HepG2 (cell line): Measurements from ENCODE around the gene OPRL1. TPM values are rescaled to one million over a fixed set of nuclear protein-coding genes. Genes with fewer than 3 reads are reported as not detected.

Experiments used
- HIVEP1 ChIP-seq: sonication (generic); formaldehyde crosslinking; IDR thresholded peaks from 2 replicates; pipeline ENCODE4 v1.4.0; 2020; ENCODE audit warnings: mild to moderate bottlenecking, missing genetic modification reagents
- KLF9 ChIP-seq: IDR thresholded peaks from 2 replicates; pipeline ENCODE4 v1.6.1; 2016; ENCODE audit warnings: low read depth
- MIER3 ChIP-seq: IDR thresholded peaks from 2 replicates; pipeline ENCODE4 v1.6.1; 2016; ENCODE audit warnings: missing compliant biosample characterization, borderline replicate concordance
- MXI1 ChIP-seq: IDR thresholded peaks from 3 replicates; pipeline ENCODE4 v1.6.1; 2012; ENCODE audit warnings: low read depth, low read length, inconsistent platforms, borderline replicate concordance
- NCOA1 ChIP-seq: sonication (generic); formaldehyde crosslinking; IDR thresholded peaks from 2 replicates; pipeline ENCODE4 v1.9.0; 2021; ENCODE audit warnings: missing genetic modification reagents
- NFIB ChIP-seq: sonication (generic); formaldehyde crosslinking; IDR thresholded peaks from 2 replicates; pipeline ENCODE4 v1.9.0; 2021; ENCODE audit warnings: missing genetic modification reagents, mild to moderate bottlenecking, borderline replicate concordance
- SETDB1 ChIP-seq: sonication (generic); formaldehyde crosslinking; IDR thresholded peaks from 2 replicates; pipeline ENCODE4 v1.5.1; 2020; ENCODE audit warnings: missing genetic modification reagents, mild to moderate bottlenecking, borderline replicate concordance
- STAG1 ChIP-seq: sonication (generic); formaldehyde crosslinking; IDR thresholded peaks from 2 replicates; pipeline ENCODE4 v1.4.0; 2020; ENCODE audit warnings: missing genetic modification reagents
- ZBTB38 ChIP-seq: sonication (generic); formaldehyde crosslinking; IDR thresholded peaks from 2 replicates; pipeline ENCODE4 v1.5.1; 2020; ENCODE audit warnings: mild to moderate bottlenecking, missing genetic modification reagents
- ZFP62 ChIP-seq: sonication (generic); formaldehyde crosslinking; IDR thresholded peaks from 2 replicates; pipeline ENCODE4 v1.4.0; 2020; ENCODE audit warnings: missing genetic modification reagents
- ZNF235 ChIP-seq: sonication (generic); formaldehyde crosslinking; IDR thresholded peaks from 2 replicates; pipeline ENCODE4 v1.8.1; 2023; ENCODE audit warnings: mild to moderate bottlenecking, missing genetic modification reagents, borderline replicate concordance
- ZNF432 ChIP-seq: sonication (generic); formaldehyde crosslinking; IDR thresholded peaks from 2 replicates; pipeline ENCODE4 v1.5.0; 2020; ENCODE audit warnings: missing genetic modification reagents, mild to moderate bottlenecking, borderline replicate concordance
- ZNF790 ChIP-seq: sonication (generic); formaldehyde crosslinking; IDR thresholded peaks from 2 replicates; pipeline ENCODE4 v1.8.0; 2022; ENCODE audit warnings: missing genetic modification reagents, mild to moderate bottlenecking, borderline replicate concordance
- ZNF839 ChIP-seq: sonication (generic); formaldehyde crosslinking; IDR thresholded peaks from 2 replicates; pipeline ENCODE4 v1.4.0; 2020; ENCODE audit warnings: missing genetic modification reagents, mild to moderate bottlenecking, borderline replicate concordance
- ZNF883 ChIP-seq: sonication (generic); formaldehyde crosslinking; IDR thresholded peaks from 2 replicates; pipeline ENCODE4 v1.5.1; 2020; ENCODE audit warnings: mild to moderate bottlenecking, missing genetic modification reagents; ENCODE audit errors: not compliant biosample characterization
- ZNF891 ChIP-seq: sonication (generic); formaldehyde crosslinking; IDR thresholded peaks from 2 replicates; pipeline ENCODE4 v1.5.0; 2020; ENCODE audit warnings: mild to moderate bottlenecking, missing genetic modification reagents
- polyA plus RNA-seq, 8 experiments: library from polyadenylated mRNA; depleted of rRNA in 3 of 8; stranded (reverse) in 7 of 8; unstranded in 1 of 8; fragments of >200 nt; fragmentation: Illumina TruSeq in 4 of 8; extraction: Trizol in 4 of 8; gene quantifications; 2 replicates each; pipeline versions ENCODE4 v1.2.1 to v1.2.3, GENCODE V29; 2011 to 2016; ENCODE audit warnings: low read depth in 4 of 8, missing spikeins in 1 of 8, mixed read lengths in 1 of 8; ENCODE audit not compliant: insufficient read depth in 1 of 8
- total RNA-seq, 5 experiments: library from RNA; depleted of rRNA; stranded (reverse); fragments of >200 nt; fragmentation: Illumina TruSeq; extraction: Trizol; gene quantifications; 2 replicates each; pipeline ENCODE4 v1.2.3, GENCODE V29; 2016; ENCODE audit warnings: low read depth in 1 of 5
- TF ChIP-seq, protein P1 (sequence below): sonication (generic); formaldehyde crosslinking; IDR thresholded peaks from 2 replicates; pipeline ENCODE4 v1.5.1; 2020; ENCODE audit warnings: missing genetic modification reagents, mild to moderate bottlenecking, borderline replicate concordance
- TF ChIP-seq, protein P2 (sequence below): sonication (generic); formaldehyde crosslinking; IDR thresholded peaks from 2 replicates; pipeline ENCODE4 v1.8.0; 2023; ENCODE audit warnings: mild to moderate bottlenecking, missing genetic modification reagents
- TF ChIP-seq, protein P3 (sequence below): sonication (generic); formaldehyde crosslinking; IDR thresholded peaks from 2 replicates; pipeline ENCODE4 v1.4.0; 2020; ENCODE audit warnings: missing genetic modification reagents, borderline replicate concordance
- TF ChIP-seq, protein P4 (sequence below): sonication (generic); formaldehyde crosslinking; IDR thresholded peaks from 2 replicates; pipeline ENCODE4 v1.4.0; 2020; ENCODE audit warnings: mild to moderate bottlenecking, missing genetic modification reagents
- TF ChIP-seq, protein P5 (sequence below): sonication (generic); formaldehyde crosslinking; IDR thresholded peaks from 2 replicates; pipeline ENCODE4 v1.8.1; 2023; ENCODE audit warnings: missing genetic modification reagents, mild to moderate bottlenecking, borderline replicate concordance
- TF ChIP-seq, protein P6 (sequence below): sonication (generic); formaldehyde crosslinking; IDR thresholded peaks from 2 replicates; pipeline ENCODE4 v1.8.0; 2022; ENCODE audit warnings: missing genetic modification reagents, mild to moderate bottlenecking, borderline replicate concordance

Gene OPRL1
- total and polyA plus RNA-seq, 2 of the 13 experiments (the other 11 are each of a cell fraction or from before 2014, with no cell fraction given), result 0.35 to 0.71 TPM

DNA sequence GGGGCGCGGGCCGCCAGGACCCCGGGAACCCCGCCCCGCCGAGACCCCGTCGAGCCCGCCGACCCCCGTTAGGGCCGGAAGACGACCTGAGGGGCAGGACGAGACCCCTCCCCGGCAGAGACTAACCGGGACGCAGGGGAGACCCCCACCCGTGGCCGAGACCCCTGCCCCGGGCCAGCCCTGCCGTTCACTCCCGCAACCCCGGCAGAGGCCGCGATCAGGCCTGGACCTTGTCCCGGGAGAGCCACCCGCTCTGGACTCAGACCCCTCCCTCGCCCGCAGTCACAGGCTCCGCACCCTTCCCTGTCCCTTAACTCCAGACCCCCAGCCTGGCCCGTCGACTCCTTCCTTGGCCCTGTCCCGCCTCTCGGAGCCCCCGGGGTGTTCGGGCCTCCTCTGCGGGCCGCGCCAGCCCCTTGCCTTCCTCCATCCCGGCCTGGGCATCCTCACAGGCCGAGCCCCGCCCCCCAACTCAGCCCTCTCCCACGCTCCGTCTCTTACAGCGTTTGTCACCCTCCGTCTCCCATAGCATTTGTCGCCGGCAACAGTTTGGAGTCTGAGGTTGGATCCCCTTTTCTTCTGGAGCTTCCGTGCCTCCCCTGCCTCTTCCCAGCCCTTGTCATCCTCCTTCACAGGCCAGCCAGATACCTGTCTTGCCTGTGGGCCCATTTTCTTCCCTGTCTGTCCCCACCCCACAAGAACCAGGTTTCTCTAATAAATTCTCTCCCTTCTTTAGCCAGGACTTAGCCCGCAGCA, 16.3 kb upstream of the OPRL1 start (continued):
- TF ChIP-seq, protein P1, sequence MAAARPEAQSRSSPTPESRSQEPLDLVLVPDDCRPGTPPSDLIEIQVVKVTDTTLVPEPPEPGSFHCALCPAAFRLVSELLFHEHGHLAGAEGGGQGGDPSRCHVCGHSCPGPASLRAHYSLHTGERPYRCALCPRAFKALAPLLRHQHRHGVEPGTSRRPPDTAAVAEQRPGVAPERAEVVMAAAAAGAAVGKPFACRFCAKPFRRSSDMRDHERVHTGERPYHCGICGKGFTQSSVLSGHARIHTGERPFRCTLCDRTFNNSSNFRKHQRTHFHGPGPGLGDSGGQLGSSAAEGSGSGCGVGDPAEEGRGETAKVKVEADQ (CRISPR knock-in tag), result no peak
- no peak for TF ChIP-seq MXI1
- TF ChIP-seq HIVEP1 (CRISPR knock-in tag), result peak; percentile 56; the same call in 1 of the 2 replicates
- TF ChIP-seq, protein P2, sequence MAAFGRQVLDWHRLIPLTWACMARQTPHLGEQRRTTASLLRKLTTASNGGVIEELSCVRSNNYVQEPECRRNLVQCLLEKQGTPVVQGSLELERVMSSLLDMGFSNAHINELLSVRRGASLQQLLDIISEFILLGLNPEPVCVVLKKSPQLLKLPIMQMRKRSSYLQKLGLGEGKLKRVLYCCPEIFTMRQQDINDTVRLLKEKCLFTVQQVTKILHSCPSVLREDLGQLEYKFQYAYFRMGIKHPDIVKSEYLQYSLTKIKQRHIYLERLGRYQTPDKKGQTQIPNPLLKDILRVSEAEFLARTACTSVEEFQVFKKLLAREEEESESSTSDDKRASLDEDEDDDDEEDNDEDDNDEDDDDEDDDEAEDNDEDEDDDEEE (CRISPR knock-in tag), result 0 out of 2 replicates have a peak, but pooled peaks have one; percentile 58
- no peak for TF ChIP-seq ZNF839
- no peak; the same call in 1 of the 2 replicates for TF ChIP-seq ZNF891 (CRISPR knock-in tag)
- TF ChIP-seq STAG1 (CRISPR knock-in tag), result no peak; the same call in 1 of the 2 replicates
- no peak for TF ChIP-seq KLF9
- no peak for TF ChIP-seq NFIB (CRISPR knock-in tag)
- no peak for TF ChIP-seq ZBTB38 (CRISPR knock-in tag)
- no peak for TF ChIP-seq MIER3 (CRISPR knock-in tag)
- no peak for TF ChIP-seq ZNF432
- TF ChIP-seq SETDB1 (CRISPR knock-in tag), result no peak
- TF ChIP-seq, protein P3, sequence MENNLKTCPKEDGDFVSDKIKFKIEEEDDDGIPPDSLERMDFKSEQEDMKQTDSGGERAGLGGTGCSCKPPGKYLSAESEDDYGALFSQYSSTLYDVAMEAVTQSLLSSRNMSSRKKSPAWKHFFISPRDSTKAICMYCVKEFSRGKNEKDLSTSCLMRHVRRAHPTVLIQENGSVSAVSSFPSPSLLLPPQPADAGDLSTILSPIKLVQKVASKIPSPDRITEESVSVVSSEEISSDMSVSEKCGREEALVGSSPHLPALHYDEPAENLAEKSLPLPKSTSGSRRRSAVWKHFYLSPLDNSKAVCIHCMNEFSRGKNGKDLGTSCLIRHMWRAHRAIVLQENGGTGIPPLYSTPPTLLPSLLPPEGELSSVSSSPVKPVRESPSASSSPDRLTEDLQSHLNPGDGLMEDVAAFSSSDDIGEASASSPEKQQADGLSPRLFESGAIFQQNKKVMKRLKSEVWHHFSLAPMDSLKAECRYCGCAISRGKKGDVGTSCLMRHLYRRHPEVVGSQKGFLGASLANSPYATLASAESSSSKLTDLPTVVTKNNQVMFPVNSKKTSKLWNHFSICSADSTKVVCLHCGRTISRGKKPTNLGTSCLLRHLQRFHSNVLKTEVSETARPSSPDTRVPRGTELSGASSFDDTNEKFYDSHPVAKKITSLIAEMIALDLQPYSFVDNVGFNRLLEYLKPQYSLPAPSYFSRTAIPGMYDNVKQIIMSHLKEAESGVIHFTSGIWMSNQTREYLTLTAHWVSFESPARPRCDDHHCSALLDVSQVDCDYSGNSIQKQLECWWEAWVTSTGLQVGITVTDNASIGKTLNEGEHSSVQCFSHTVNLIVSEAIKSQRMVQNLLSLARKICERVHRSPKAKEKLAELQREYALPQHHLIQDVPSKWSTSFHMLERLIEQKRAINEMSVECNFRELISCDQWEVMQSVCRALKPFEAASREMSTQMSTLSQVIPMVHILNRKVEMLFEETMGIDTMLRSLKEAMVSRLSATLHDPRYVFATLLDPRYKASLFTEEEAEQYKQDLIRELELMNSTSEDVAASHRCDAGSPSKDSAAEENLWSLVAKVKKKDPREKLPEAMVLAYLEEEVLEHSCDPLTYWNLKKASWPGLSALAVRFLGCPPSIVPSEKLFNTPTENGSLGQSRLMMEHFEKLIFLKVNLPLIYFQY (CRISPR knock-in tag), result no peak
- TF ChIP-seq NCOA1, result no peak; the same call in 1 of the 2 replicates
- TF ChIP-seq, protein P4, sequence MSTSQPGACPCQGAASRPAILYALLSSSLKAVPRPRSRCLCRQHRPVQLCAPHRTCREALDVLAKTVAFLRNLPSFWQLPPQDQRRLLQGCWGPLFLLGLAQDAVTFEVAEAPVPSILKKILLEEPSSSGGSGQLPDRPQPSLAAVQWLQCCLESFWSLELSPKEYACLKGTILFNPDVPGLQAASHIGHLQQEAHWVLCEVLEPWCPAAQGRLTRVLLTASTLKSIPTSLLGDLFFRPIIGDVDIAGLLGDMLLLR (CRISPR knock-in tag), result peak; percentile 78
- no peak for TF ChIP-seq ZNF883 (CRISPR knock-in tag)
- TF ChIP-seq ZFP62, result no peak
- peak; percentile 91 for TF ChIP-seq ZNF235 (CRISPR knock-in tag)
- TF ChIP-seq, protein P5, sequence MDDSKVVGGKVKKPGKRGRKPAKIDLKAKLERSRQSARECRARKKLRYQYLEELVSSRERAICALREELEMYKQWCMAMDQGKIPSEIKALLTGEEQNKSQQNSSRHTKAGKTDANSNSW (CRISPR knock-in tag), result 0 out of 2 replicates have a peak, but pooled peaks have one; percentile 16
- TF ChIP-seq ZNF790 (CRISPR knock-in tag), result no peak
- TF ChIP-seq, protein P6, sequence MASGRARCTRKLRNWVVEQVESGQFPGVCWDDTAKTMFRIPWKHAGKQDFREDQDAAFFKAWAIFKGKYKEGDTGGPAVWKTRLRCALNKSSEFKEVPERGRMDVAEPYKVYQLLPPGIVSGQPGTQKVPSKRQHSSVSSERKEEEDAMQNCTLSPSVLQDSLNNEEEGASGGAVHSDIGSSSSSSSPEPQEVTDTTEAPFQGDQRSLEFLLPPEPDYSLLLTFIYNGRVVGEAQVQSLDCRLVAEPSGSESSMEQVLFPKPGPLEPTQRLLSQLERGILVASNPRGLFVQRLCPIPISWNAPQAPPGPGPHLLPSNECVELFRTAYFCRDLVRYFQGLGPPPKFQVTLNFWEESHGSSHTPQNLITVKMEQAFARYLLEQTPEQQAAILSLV, result peak; percentile 62; the same call in 1 of the 2 replicates
